GM18861 (cell line): Measurements from ENCODE around the gene ROBO1.

Experiments used
- ATAC-seq: cut with Tn5 transposase; IDR thresholded peaks from one replicate; pipeline ENCODE4 v1.9.1; 2021; ENCODE audit not compliant: unreplicated experiment

Gene ROBO1

DNA sequence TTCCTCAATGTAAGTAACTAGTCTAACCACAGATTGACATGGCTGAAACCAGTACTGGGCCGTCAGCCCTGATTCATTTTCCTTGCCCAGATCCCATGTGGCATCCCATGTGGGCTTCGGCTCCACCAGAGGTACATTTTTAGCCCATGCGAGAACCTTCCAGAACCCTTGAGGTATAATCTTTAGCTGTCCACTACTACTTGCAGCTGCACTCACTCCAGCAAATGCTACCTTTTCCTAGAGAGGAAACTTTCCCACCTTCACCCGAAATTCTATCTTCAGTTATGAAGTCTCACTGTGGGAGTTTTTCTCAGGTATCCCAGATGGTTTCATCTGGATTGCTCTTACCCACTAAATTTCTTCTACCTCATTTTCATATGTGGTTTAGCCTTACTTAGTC, 907.2 kb downstream of the ROBO1 start:
- no peak for ATAC-seq

DNA sequence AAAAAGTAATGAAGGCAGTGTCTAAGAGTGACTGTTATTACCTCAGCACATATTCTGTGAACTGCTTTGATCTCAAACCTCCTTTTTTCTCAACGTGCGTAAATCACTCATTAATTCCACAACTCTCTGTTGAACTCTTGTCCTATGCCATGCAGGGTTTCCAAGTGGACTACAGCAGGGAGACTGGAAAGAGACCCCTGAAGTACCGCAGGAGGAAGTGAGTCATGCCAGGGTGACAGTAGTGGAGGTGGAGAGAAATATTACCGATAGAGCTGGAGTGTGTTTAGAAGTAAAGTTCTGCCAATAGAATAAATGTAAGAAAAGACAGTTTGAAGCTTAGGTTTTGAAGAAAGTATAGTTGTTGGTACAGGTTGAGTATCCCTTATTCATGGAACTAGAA, 908.9 kb downstream of the ROBO1 start:
- no peak for ATAC-seq

DNA sequence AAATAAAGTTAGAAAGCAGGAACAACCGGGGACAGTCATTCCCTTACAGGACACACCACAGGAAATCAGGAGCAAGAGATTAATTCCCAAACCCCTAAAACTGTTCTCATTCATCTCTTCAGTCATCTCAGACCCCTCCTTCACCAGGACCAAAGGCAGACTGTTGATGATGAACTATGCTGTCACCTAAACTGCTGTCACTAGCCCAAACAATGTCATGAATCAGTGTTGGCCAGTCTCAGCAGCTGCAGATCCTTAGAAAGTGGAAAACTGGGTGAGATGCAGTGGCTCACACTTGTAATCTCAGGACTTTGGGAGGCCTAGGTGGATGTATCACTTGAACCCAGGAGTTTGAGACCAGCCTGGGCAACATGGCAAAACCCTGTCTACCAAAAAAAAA, 909.6 kb downstream of the ROBO1 start:
- ATAC-seq = no peak

DNA sequence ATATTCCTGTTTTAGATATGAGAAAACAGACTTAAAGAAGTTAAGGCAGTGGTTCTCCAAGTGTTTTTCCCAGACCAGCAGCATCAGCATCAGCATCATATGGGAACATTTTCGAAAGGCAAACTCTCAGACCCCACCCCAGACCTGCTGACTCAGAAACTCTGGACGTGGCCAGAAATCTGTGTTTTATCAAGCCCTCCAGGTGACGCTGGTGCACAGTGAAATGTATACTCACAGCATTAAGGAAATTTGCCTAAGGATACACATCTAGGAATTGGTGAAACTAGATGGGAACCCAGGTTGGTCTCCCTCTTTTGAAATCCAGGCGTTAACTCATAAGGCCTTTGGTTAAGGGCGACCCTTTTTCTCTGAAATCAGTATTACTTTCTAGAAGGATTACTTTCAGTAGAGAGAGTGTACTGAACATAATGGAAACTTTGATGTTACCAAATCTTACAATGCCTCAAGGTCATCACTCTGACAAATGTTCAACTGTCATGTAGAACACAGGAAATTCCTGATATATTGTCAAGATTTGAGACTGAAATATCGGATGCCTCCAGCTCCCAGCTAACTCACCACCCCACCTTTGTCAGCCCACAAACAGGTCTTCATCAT, 910.2 kb downstream of the ROBO1 start:
- no peak for ATAC-seq

DNA sequence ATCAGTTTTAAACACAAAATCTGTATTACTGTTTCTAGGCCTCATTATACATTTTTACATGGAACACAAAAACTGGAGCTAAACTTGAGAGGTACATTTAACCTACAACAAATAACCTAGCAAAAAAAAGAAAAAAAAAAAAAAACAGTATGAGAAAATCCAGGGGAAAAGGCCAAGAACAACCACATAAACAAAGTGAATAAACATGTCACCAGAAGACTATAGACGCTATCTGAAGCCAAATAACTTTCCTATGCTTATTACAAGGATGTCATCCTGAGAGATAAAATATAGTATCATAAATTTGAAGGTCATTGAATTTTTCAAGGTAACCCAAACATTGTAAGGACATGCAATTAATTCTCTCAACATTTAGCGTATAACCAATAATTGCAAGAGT, 911.6 kb downstream of the ROBO1 start:
- no peak for ATAC-seq

DNA sequence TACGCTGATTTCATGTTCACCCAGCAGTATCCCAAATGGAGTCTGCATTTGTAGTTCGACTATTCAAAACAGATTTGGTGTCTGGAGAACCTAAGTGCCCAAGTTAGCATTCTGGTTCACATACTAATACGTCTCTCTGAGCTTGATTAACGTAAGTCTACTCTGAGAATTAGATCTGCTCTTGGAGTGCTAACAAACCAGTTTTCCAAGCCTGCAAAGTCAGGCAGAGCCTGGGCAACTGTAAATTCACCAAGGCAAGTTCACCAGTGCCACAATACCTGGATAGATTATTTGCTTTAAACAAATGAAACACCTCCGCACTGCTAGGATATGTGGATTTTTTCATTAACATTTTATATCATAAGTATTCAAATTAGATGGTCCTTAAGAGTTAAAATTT, 912.6 kb downstream of the ROBO1 start:
- ATAC-seq = no peak

DNA sequence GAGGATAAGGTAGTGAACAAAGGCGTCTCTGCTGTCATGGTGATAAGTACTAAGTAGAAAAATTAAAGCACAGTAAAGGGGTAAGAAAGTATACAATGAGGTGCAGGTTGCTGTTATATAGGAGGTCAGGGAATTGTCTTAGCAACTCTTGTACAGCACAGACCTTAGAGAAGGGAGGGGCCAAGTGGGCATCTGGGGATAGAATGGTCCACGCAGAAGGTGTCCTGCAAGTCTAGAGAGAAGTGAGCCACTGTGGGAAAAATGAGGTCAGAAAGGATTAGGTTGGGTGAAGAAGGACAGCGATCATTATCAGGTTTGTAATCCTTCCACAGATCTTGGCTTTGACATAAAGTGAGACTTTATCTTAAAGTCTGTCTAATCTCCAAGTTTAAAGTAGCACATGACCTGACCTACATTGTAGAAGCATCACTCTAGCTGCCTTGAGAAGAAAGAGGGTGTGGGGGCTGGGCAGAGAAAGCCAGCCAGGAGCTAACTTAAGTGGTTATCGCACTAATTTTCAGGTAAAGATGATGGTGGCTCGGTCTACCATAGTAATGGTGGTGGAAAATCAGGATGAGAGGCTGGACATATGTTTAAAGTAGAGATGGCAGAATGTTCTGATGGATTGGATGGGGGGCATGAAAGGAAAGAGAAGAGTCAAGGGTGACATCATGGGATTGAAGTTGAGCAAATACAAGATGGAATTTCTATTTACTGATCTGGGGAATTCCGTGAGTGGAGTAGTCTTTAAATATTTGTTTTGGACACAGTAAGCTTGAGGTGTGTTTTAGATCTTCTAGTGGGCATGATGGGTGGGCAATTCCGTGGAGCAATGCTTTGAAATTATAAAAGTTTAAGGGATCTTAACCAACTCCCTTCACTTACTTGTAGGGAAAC, 919.2 kb downstream of the ROBO1 start:
- no peak for ATAC-seq

DNA sequence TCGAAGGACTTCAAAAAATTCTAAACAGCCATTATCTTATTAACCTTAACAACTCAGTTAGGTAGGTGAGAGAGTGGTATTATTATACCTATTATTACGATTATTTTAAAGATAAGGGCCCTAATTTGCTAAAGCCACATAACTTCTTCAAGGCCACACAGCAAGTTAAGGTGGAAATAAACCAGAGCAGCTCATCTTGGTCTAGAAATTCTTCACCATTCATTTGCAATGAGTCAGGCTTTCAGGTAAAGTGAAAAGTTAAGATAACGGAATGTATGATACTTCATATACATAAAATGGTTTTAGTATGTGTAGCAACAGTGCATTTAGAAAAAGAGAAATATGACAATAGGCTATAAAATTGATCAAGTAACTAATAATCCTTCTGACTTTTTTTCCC, 920.2 kb downstream of the ROBO1 start:
- no peak for ATAC-seq

DNA sequence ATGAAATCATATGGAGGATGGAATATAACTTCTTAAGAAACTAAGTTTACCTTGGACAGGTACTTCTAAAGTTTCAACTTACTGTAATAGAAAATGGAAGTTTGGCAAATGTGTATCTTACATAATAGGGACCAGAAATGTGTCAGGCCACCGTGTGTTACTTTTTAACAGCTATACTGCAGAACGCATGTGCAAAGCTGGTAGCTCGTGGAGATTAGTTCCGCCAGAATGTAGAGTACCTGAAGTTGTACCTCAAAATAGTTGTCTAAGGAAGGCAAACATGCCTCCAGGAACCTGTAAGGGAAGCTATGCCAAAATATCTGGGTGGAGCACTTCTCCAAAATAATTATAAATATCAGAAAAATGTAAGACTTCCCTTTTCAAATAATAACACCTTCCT, 920.6 kb downstream of the ROBO1 start:
- ATAC-seq = no peak

DNA sequence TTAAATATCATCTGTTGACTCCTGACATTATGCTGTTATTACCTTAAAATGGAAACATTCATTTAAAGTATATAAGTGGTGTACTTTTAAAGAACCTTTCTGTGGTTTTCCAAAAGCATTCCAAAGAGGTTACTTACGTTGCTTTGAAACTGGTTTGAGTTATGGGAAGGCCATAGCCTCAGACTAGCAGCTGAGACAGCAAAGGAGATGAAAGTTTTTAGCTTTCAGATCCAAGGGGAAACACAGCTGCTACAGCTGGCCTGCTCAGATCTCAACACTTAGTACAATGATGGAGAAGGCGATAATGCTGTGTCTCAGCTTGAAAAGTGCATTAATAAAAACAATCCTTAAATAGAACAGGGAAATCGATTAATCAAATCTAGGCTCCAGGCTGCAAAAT, 921.1 kb downstream of the ROBO1 start:
- ATAC-seq = no peak

DNA sequence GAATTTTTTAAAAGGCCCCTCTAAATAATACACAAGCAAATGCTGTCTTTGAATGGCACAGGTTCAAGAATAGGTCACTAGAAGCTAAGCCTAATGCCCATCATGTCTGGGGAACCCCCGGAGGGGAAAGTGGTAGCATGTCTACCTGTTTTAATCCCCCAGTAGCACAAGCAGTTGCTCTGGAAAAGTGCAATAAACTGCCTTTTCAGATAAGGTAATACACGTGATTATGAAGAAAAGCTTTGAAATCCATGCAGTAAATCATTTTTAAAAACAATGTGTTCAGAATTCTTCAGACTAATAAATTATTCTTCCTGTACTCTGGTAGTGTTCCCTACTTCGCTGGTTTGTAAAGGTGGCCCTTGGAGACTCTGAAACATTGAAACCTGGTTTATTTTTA, 922.2 kb downstream of the ROBO1 start:
- no peak for ATAC-seq

DNA sequence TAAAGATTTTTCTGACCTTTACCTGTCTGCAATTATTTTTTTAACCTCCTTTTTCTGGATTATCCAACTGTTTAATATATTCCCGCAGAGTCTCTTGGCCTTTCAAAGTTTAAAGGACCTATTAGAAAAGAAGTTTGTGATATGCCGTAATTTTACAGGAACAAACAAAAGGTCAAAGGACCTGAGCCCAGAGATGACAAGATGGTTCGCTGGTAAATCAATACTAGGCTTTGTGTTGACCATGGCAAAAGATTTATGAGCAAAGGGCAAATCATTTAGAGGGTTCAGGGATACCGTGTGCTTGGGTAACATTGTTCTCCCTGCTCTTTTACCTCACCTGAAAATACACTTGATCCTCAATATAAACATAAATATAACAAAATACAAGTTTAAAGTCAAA, 923.5 kb downstream of the ROBO1 start:
- ATAC-seq = no peak

DNA sequence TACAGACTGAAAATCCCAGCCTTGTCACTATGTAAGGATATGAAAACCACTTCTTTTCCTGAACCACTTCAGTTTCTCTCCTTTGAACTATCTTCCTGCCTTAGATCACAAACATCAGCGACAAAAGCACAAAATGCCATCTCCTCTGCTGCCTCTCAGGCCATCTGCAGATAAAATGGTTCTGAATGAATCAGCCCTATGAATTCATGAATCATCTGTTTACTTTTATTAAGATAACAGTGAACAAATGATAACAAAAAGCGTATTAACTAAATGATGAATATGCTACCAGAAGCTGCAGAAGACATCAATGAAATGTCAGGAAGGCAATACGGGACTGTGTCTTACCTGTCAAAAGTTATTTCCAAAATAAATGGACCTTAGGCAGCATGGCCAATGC, 928.1 kb downstream of the ROBO1 start:
- ATAC-seq = no peak

DNA sequence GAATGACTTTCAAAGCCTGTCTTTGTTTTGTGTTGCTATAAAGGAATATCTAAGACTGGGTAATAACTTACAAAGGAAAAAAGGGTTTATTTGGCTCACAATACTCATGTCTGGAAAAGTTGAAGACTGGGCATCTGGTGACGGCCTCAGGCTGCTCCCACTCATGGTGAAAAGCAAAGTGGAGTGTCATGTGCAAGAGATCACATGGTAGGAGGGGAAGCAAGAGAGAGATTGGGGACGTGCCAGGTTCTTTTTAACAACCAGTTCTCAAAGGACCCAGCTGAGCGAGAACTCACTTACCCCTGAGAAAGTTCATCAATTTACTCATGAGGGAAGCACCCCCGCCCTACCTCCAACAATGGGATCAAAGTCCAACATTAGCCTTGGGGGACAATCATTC, 929.4 kb downstream of the ROBO1 start:
- ATAC-seq = no peak

DNA sequence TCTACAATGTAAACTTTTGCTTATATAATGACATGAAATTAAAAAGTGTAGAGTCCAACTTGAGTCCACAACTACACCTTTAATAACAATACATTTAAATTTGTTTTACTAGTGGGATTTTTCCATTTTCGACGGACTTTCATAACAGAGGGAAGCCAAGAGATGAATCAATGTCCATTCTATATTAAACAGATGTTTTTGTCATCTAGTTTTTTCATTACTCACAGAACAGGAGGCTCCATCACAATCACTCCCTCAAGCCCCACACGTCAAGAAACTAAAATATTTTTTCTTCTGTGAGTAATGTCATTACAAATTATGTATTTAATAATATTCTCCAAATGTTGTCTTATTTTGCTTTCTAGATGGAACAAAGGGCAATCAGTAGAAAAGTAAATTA, 932.9 kb downstream of the ROBO1 start:
- no peak for ATAC-seq

DNA sequence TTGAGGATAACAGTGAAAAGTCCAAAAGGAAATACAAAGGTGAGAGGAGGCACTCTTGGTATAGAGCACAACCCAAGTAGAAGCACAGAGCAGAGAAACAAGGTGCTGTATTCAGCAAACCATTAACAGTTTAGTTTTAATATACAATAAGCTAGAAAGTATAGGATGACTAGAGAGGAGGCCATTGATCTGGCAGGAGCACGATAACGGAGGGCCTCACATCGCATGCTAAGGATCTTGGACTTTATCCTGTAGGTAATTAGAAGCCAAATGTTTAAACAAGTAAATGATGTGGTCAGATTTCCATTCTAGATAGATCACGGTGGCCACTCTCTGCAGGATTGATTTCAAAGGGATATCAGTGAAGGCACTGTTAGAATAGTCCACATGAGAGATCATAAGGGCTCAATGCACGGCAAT, 935.0 kb downstream of the ROBO1 start:
- no peak for ATAC-seq

DNA sequence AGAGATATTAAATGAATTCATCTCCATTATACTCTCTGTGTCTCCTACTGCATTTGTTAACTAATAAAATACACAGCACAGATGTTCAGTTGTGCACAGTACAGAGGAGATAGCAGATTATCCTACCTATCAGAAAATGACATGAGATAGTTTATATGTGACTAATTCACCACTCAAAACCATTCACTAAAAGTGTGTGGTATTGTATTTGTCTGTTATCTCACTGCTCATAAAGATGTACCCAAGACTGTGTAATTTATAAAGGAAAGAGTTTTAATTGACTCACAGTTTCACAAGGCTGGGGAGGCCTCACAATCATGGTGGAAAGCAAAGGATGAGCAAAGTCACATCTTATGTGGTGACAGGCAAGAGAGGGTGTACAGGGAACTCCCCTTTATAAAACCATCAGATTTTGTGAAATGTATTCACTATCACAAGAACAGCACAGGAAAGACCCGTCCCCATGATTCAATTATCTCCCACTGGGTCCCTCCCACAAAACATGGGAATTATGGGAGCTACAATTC, 936.3 kb downstream of the ROBO1 start:
- no peak for ATAC-seq

DNA sequence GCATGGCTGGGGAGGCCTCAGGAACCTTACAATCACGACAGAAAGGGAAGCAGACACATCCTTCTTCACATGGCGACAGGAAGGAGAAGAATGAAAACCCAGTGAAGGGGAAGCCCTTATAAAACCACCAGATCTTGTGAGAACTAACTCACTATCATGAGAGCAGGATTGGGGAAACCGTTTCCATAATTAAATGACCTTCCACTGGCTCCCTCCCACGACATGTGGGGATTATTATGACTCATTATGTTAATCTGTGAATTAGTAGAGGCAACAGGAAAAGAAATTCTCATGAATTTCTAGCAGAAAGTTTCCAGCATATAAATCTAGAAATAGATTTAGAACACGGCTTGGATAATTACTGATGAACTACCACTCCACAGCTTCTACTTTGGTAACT, 937.3 kb downstream of the ROBO1 start:
- ATAC-seq = no peak

DNA sequence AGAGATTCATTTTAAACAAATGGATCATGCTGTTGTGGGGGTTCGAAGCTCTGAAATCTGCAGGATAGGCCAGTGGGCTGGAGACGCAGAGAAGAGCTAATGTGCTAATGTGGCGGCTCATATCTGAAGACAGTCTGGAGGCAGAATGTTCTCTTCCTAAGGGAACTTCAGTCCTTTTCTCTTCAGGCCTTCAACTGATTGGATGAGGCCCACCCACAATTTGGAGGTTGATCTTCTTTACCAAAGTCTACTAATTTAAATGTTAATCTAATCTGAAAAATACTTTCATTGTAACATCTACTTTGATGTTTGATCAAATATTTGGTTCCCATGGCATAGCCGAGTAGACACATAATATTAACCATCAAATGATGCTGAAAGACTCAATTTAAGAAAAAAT, 940.2 kb downstream of the ROBO1 start:
- ATAC-seq = no peak

DNA sequence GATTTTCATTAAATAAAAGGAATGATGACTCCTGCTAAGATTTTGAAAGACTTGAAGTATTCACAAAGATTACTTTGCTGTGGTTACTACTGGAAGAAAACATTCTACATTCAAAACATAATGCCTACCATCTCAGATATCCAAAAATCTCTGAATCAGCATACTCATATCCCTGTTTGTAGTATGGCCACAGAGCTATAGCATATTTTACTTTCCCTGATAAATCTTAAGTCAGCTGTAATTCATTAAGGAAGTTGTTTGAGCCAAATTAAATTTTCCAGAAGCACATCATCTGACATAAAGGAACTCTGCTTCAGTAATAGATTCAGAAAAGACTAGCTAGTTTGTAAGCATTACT, 942.0 kb downstream of the ROBO1 start:
- no peak for ATAC-seq

DNA sequence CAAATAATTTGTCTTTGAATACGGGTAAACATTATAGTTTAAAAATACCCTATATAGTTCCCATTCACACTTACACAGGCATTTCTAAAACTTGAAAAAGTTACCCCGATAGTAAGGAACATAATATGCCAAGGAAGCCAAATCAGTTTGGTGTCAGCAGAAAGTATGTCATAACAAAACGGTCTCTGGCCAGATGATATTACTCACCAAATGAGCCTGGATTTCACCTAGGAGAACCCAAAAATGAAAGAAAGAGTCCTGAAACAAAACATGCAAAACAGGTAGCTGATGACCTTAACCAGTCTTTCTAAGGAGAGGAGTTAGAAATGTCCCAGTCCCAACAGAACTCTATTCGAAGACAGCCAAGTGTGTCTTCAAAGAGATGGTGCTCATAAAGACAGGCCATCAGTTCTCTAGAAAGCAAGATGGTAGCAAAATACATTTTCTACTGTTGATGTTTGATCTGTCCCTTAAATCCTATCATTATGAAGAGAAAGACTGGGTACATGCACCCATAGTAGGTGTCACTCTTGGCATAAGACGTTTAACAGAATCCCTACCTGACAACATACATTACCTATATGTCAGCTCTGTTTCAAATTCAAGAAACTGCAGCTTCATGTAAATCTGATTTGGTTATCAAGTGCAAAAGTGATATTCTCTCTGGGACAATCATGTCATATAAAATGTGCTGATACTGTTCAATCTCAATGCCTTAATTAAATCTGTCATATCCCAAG, 942.5 kb downstream of the ROBO1 start:
- ATAC-seq = no peak

DNA sequence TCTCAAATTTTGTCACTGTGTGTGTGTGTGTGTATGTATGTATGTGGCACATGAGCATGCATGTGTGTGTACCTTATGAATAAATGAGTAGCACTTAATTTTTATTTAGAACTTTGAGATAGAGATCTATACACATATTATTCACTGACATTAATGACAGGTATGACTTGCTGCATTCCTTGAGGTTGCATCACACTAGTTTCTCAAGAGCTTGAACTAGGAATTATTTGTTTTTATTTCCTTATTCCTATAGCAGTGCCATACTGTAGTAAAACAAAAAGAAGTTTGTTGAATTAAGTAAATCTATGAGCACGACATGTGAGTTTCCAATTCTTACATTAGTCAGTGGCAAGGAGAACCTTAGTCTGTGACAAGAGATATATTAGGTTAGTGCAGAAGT, 943.9 kb downstream of the ROBO1 start:
- ATAC-seq = no peak
